ENCODE measurements around the gene MYH7.
"Not testable (repeated sequence)": the region's sequence is repeated elsewhere in the genome, so short reads cannot be mapped to it uniquely, and the experiment has no call there.

Gene MYH7

DNA sequence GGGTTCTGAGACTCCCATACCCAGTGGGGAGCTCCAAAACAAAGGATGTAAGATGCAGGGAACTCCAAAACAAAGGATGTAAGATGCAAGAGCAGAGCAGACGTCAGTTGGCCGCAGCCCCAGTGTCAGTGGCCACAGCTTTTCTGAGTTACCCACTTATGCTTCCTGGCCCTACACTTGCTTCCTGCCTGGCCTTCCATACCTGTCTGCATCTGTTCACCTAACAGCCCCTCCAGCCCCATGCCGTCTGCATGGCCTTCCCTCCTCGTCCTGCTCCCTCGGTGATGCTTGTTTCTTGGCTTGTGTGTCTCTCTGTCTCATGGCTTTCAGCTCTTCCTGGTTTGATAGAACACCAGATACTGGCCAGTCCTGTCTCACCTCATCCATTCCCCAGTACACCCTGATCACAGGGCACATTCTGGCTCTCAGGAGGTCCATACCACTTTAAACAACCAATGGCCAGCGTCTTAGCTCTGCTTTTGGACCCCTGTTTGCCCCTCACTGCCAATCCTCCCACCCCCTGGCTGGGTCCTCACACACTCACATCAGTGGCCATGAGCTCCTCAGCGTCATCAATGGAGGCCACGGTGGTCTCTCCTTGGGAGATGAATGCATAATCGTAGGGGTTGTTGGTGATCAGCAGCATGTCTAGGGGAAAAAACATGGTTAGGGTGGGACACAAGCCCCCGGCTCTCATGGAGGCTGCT lies 5.3 kb downstream of the MYH7 start:
- no peak for DNase-seq

DNA sequence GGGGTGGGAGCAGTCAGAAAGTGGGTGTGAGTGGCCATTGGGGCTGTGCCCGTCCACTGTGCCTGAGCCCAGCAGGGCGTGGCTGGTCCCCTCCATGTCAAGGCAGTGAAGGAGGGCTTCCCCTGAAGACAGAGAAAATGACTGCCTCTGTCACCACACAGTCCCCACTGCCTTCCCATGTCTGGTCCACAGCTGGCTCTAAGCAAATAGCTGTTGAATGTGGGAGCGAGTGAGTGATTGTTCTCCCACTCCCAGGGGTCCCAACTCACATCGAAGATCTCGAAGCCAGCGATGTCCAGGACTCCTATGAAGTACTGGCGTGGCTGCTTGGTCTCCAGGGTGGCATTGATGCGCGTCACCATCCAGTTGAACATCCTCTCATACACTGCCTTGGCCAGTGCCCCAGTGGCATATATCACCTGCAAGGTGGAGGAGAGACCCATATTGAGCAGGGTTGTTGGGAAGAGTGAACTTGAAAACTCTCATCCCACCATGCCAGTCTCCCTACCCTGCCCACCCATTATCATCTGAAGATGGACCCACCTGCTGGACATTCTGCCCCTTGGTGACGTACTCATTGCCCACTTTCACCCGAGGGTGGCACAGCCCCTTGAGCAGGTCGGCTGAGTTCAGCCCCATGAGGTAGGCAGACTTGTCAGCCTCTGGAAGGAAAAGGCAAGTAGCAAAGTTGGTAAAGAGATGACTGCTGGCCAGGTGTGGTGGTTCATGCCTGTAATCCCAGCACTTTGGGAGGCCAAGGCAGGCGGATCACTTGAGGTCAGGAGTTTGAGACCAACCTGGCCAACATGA lies 6.6 kb downstream of the MYH7 start:
- DNase-seq: no peak

DNA sequence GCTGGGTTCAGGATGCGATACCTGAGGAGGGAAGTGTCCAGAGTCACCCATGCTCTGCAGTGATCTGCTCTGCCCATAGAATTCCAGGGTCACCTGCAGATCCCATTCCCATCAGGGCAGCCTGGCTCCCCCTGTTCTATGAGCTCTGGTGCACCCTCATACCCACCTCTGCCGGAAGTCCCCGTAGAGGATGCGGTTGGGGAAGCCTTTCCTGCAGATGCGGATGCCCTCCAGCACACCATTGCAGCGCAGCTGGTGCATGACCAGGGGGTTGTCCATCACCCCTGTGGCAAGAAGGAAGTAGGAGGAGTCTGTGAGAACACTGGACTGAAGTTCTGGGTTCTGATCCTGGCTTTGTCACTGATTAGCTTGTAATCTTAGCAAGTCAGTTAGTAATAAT lies 9.7 kb downstream of the MYH7 start:
- DNase-seq: not testable (repeated sequence)

- no peak for DNase-seq
Observed at GRCh38 chr14:23425169-23425568, 10.3 kb downstream of the MYH7 start.

DNA sequence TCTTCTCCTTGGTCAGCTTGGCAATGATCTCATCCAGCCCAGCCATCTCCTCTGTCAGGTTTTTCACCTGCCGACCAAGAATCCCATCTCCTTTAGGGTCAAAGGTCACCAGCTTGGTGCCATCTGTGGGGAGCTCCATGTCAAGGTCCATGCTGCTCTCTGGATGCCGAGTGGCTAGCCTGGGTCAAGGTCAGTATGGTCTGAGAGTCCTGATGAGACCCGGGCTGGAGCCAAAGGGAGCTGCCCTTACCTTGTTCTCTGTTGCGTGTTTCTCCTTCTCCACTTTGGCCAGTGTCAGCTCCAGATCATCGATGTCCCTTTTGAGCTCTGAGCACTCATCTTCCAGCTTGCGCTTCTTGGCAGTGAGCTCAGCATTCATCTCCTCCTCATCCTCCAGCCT lies 11.8 kb downstream of the MYH7 start:
- no peak for DNase-seq

DNA sequence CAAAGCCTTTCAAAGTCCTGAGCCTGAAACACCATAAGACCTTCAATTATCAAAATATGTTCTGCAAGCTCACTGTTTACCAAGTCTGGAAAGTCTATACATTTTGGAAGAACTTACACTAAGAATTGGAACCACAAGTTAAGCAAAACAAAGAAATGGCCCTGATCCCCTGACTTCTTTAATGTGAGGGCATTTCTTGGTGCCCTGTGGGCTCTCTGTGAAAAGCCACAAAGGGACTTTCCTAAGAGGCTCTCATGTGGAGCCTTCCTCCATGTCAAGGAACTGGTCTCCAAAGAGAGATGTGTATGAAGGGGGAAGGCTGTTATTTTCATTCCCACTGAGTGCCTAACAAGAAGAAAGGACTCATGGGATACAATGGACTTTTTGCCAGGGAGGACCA lies 13.9 kb downstream of the MYH7 start:
- DNase-seq: no peak

- DNase-seq: not testable (repeated sequence)
Observed at GRCh38 chr14:23419646-23420045, 15.8 kb downstream of the MYH7 start.

GRCh38 chr14:23418021-23418420 lies 17.4 kb downstream of the MYH7 start:
- no peak for DNase-seq

DNA sequence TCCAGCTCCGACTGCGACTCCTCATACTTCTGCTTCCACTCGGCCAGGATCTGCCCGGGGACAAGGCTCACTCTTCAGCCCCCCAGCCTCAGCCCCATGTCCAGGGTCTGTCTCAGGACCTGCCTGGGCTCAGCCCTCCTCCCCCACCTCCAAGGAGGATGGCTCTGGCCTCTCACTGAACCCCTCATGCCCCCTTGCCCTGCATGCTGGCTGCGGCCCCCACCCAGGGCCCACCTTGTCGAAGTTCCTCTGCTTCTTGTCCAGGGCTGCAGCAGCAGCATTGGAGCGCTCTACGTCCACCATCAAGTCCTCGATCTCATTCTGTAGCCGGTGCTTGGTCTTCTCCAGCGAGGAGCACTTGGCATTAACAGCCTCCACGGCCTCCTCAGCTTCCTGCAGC lies 18.2 kb downstream of the MYH7 start:
- not testable (repeated sequence) for DNase-seq

- no peak for DNase-seq
Observed at GRCh38 chr14:23416801-23417200, 18.7 kb downstream of the MYH7 start.

GRCh38 chr14:23415821-23416778 lies 19.4 kb downstream of the MYH7 start:
- no peak for DNase-seq

DNA sequence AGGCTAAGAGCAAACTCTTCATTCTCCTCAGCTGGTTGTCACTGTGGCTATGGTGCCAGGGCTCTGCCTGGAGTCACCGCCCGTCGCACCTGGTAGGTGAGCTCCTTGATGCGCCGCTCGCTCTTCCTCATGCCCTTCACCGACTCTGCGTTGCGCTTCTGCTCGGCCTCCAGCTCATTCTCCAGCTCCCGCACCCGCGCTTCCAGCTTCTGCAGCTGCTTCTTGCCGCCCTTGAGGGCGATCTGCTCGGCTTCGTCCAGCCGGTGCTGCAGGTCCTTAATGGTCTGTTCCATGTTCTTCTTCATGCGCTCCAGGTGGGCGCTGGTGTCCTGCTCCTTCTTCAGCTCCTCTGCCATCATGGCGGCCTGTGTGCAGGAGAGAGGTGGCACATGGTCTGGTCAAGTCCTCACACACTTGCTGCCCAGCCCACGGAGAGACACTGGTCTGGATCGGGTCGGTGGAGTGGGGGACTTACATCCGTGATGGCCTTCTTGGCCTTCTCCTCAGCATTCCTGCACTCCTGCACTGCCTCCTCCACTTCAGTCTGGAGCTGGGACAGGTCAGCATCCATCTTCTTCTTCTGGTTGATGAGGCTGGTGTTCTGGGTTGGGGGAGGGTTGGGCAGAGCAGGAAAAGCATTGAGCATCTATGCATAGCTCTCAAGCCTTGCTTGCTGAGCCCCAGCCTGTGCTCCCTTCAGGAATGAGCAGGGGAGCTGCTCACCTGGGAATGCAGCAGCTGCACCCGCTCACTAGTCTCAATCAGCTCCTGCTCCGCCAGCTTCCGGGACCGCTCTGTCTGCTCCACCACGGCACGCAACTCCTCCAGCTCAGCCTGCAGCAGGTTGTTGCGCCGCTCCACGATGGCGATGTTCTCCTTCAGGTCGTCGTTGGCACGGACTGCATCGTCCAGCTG lies 20.3 kb downstream of the MYH7 start:
- no peak for DNase-seq

GRCh38 chr14:23414254-23414653 lies 21.2 kb downstream of the MYH7 start:
- DNase-seq: no peak

GRCh38 chr14:23413681-23414080 lies 21.8 kb downstream of the MYH7 start:
- no peak for DNase-seq

DNA sequence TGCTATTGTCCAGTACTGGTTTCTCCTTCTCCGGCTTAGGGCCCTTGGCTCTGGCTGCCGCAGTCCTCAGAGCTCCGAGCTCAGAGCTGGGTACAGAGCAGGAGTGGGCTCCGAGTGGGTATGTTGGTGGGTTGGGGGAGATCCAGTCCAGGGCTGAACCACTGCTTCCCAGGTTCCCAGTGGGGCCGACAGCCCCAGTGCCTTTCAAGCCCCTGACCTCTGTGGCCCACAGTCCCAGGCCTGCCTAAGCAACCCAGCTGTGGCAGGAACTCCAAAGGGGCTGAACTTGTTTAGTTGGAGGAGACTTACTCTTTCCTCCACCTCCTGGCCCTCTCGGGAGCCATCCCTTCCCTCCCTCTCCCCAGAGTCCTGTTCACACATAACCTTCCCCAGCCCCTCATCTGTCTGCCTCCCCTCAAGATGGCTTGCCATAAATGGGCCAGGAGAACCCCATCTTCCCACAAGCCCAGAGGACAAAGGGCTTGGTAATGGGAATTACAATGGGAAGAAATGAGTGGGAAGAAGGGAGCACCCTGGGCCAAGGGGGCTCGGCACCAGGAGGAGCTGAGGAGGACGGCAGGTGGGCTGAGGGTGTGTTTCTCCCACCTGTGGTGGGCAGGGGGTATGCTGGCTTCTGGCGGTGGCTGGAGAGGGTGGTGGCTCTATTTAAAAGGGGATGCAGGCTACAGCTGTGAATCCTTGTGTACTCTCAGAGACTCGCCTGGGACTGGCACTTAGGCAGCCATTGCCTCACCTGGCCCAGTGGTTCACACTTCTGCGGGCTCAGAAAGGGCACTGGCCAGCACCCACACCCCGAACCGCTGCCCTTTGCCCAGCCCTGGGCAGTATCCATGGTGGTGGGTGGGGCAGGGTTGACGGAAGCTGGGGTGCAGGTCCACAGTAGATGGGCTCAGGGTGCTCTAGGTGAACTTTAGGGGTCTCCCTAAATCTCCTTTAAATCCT lies 23.6 kb downstream of the MYH7 start:
- no peak for DNase-seq

GRCh38 chr14:23409966-23410635 lies 25.4 kb downstream of the MYH7 start:
- DNase-seq: no peak

GRCh38 chr14:23409475-23409874 lies 26.0 kb downstream of the MYH7 start:
- no peak for DNase-seq

- DNase-seq: no peak
Observed at GRCh38 chr14:23408307-23408630, 27.2 kb downstream of the MYH7 start.

DNA sequence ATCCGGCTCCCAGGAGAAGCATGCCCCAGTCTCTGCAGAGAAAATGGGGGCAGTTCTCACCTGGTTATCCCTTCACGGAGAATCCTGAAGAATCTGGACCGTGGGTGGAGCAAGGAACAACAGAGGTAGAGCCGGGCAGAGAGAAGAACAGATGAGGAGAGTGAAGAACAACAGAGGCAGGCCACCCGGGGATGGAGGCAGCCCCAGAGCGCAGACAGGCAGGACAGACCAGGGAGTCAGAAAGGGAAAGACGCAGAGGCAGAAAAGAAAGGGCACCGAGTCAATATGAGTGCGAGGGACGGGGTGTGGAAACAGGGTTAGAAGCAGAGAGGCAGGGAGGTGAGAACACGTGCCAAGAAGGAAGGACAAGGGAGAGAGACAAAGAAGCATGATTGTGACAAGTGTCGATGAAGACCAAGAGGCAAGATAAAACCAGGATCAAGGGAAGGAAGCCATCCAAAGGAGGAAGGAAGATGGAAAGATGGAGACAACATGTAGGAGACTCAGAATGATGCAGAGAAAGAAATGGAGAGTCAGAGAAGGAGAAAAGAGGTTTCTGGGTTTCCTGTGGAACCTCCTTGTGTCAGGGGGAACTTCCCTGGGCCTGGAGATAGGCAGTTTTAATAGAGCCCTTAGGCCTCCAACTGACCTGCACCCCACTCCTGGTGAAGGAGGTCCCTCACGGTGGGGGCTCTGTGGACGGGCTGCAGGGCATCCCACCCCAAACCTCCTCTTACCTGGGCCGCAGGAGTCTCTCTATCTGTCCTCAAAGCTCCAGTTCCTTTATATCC lies 27.7 kb downstream of the MYH7 start, which contains the start of gene MYH6:
Gene MYH6 (minus strand): TSS at position 758 of the 791 bp plus-strand sequence. CDS start 1,050 bp downstream, outside the sequence.
- no peak for DNase-seq
